GM21381 (cell line): ENCODE data around the gene ANKMY1.

Experiments
- ATAC-seq: cut with Tn5 transposase; IDR thresholded peaks from one replicate; pipeline ENCODE4 v1.9.1; 2021; ENCODE audit warnings: mild to moderate bottlenecking, moderate library complexity; ENCODE audit not compliant: unreplicated experiment

ANKMY1 gene

GRCh38 chr2:240451791-240452461, 105.9 kb downstream of the ANKMY1 start:
- ATAC-seq: no peak

GRCh38 chr2:240451108-240451611, 106.6 kb downstream of the ANKMY1 start:
- ATAC-seq: no peak

- ATAC-seq: no peak
Measured at GRCh38 chr2:240450532-240451107, 107.2 kb downstream of the ANKMY1 start.

- no peak for ATAC-seq
Measured at GRCh38 chr2:240449764-240450531, 107.8 kb downstream of the ANKMY1 start.

GRCh38 chr2:240448387-240449274, 109.2 kb downstream of the ANKMY1 start:
- ATAC-seq: no peak

GRCh38 chr2:240447934-240448333, 109.9 kb downstream of the ANKMY1 start:
- ATAC-seq: no peak

- ATAC-seq: no peak
Measured at GRCh38 chr2:240447331-240447730, 110.5 kb downstream of the ANKMY1 start.

GRCh38 chr2:240446664-240447175, 111.1 kb downstream of the ANKMY1 start:
- no peak for ATAC-seq

GRCh38 chr2:240445961-240446663, 111.7 kb downstream of the ANKMY1 start:
- ATAC-seq: no peak

- no peak for ATAC-seq
Measured at GRCh38 chr2:240444464-240444863, 113.3 kb downstream of the ANKMY1 start.

GRCh38 chr2:240443891-240444301, 113.9 kb downstream of the ANKMY1 start:
- no peak for ATAC-seq

- no peak for ATAC-seq
Measured at GRCh38 chr2:240442891-240443715, 114.7 kb downstream of the ANKMY1 start.

- no peak for ATAC-seq
Measured at GRCh38 chr2:240441993-240442411, 115.8 kb downstream of the ANKMY1 start.

GRCh38 chr2:240441326-240441992, 116.3 kb downstream of the ANKMY1 start:
- no peak for ATAC-seq

- no peak for ATAC-seq
Measured at GRCh38 chr2:240440704-240441320, 117.0 kb downstream of the ANKMY1 start.

- ATAC-seq: no peak
Measured at GRCh38 chr2:240440251-240440650, 117.5 kb downstream of the ANKMY1 start.

- no peak for ATAC-seq
Measured at GRCh38 chr2:240439698-240440151, 118.1 kb downstream of the ANKMY1 start.
